Activated T-helper 2 cell treated with anti-CD3 and anti-CD28 coated beads, Interferon-gamma antibody, Interleukin-2, Interleukin-4, amounts not matched to agents 10 μg/mL and 5 μg/mL and 100 μg/mL, durations not matched to agents 14 hours and 24 hours and 36 hours (primary cell): Measurements from ENCODE around the gene NFATC2. TPM values are rescaled to one million over a fixed set of nuclear protein-coding genes. Genes with fewer than 3 reads are reported as not detected.
"Not testable (repeated sequence)": the region's sequence is repeated elsewhere in the genome, so short reads cannot be mapped to it uniquely, and the experiment has no call there.

ENCODE experiments used
- DNase-seq: peaks from one replicate; pipeline ENCODE4 v3.0.0; 2021; ENCODE audit warnings: low spot score
- H3K27ac Mint-ChIP-seq: one replicate; pipeline ENCODE4 v1.8.0; 2021; ENCODE audit warnings: mixed read lengths
- H3K27me3 Mint-ChIP-seq: one replicate; pipeline ENCODE4 v1.8.0; 2021; ENCODE audit warnings: low read depth, mixed read lengths
- H3K36me3 Mint-ChIP-seq: one replicate; pipeline ENCODE4 v1.8.0; 2021; ENCODE audit warnings: low read depth, mixed read lengths
- H3K4me1 Mint-ChIP-seq: one replicate; pipeline ENCODE4 v1.8.0; 2021; ENCODE audit warnings: low read depth, mixed read lengths
- H3K4me3 Mint-ChIP-seq: one replicate; pipeline ENCODE4 v1.8.0; 2021; ENCODE audit warnings: low read depth, mild to moderate bottlenecking, moderate library complexity, mixed read lengths
- H3K9me3 Mint-ChIP-seq: one replicate; pipeline ENCODE4 v1.8.0; 2021; ENCODE audit warnings: mixed read lengths
- intact Hi-C: fragments of 100-400 bp; cut with micrococcal nuclease; formaldehyde crosslinking; loops from one replicate; pipeline ENCODE4 v1.15.1; 2023
- total RNA-seq: library from RNA; stranded (reverse); gene quantifications from 2 replicates; pipeline ENCODE4 v1.2.3, GENCODE V29; 2022

NFATC2 gene
- total RNA-seq, 1 donor from 2014 or later = 67.1 TPM

GRCh38 chr20:51462566-51463276 lies 79.8 kb downstream of the NFATC2 start:
- Mint-ChIP-seq H3K4me1 (peaks cover 16% of the 10 kb centered on the region), H3K27me3 (no peaks in the 10 kb centered on the region), H3K9me3 (peaks cover 3% of the 10 kb centered on the region), H3K27ac (no peak overlapping the region), H3K36me3 (peaks cover 79% of the 10 kb centered on the region), H3K4me3 (no peak overlapping the region)
- no peak for DNase-seq
- intact Hi-C loops = no loop called here

GRCh38 chr20:51461846-51462245 lies 80.7 kb downstream of the NFATC2 start:
- H3K4me1 Mint-ChIP-seq = peaks cover 18% of the 10 kb centered on the region
- H3K9me3 Mint-ChIP-seq, DNase-seq, intact Hi-C loops, H3K27ac Mint-ChIP-seq, H3K27me3 Mint-ChIP-seq, H3K4me3 Mint-ChIP-seq: not testable (repeated sequence)
- H3K36me3 Mint-ChIP-seq = peaks cover 76% of the 10 kb centered on the region

- Mint-ChIP-seq H3K27me3 (no peaks in the 10 kb centered on the region), H3K9me3 (peaks cover 3% of the 10 kb centered on the region), H3K36me3 (peaks cover 76% of the 10 kb centered on the region), H3K27ac (peak overlapping the region; percentile 38), H3K4me3 (no peak overlapping the region), H3K4me1 (peaks cover 20% of the 10 kb centered on the region)
- intact Hi-C loops = no loop called here
- DNase-seq = no peak
Measured at GRCh38 chr20:51461306-51461705, 81.2 kb downstream of the NFATC2 start.

- DNase-seq = no peak
- Mint-ChIP-seq H3K4me3 (no peak overlapping the region), H3K27me3 (no peaks in the 10 kb centered on the region), H3K27ac (peak overlapping the region; percentile 38), H3K36me3 (peaks cover 77% of the 10 kb centered on the region), H3K9me3 (peaks cover 3% of the 10 kb centered on the region), H3K4me1 (peaks cover 20% of the 10 kb centered on the region)
- intact Hi-C loops = no loop called here
Measured at GRCh38 chr20:51460569-51461265, 81.8 kb downstream of the NFATC2 start.

GRCh38 chr20:51460163-51460562 lies 82.4 kb downstream of the NFATC2 start:
- peaks cover 23% of the 10 kb centered on the region for H3K4me1 Mint-ChIP-seq
- peaks cover 76% of the 10 kb centered on the region for H3K36me3 Mint-ChIP-seq
- H3K4me3 Mint-ChIP-seq = no peak overlapping the region
- peaks cover 3% of the 10 kb centered on the region for H3K9me3 Mint-ChIP-seq
- H3K27ac Mint-ChIP-seq = no peak overlapping the region
- DNase-seq = no peak
- no peaks in the 10 kb centered on the region for H3K27me3 Mint-ChIP-seq
- intact Hi-C loops = no loop called here

- DNase-seq = no peak
- no peak overlapping the region for H3K4me3 Mint-ChIP-seq
- no peak overlapping the region for H3K27ac Mint-ChIP-seq
- H3K9me3 Mint-ChIP-seq = peaks cover 3% of the 10 kb centered on the region
- peaks cover 80% of the 10 kb centered on the region for H3K36me3 Mint-ChIP-seq
- peaks cover 15% of the 10 kb centered on the region for H3K4me1 Mint-ChIP-seq
- intact Hi-C loops = no loop called here
- H3K27me3 Mint-ChIP-seq = no peaks in the 10 kb centered on the region
Measured at GRCh38 chr20:51458751-51459439, 83.6 kb downstream of the NFATC2 start.

- Mint-ChIP-seq H3K9me3 (peaks cover 3% of the 10 kb centered on the region), H3K4me3 (no peak overlapping the region), H3K27me3 (no peaks in the 10 kb centered on the region), H3K27ac (no peak overlapping the region), H3K4me1 (peaks cover 10% of the 10 kb centered on the region), H3K36me3 (peaks cover 83% of the 10 kb centered on the region)
- DNase-seq = no peak
- intact Hi-C loops = no loop called here
Measured at GRCh38 chr20:51457533-51457932, 85.0 kb downstream of the NFATC2 start.

GRCh38 chr20:51456511-51457509 lies 85.7 kb downstream of the NFATC2 start:
- Mint-ChIP-seq H3K27ac (peak overlapping the region; percentile 22), H3K9me3 (peaks cover 3% of the 10 kb centered on the region), H3K4me3 (no peak overlapping the region), H3K4me1 (peaks cover 11% of the 10 kb centered on the region), H3K27me3 (no peaks in the 10 kb centered on the region), H3K36me3 (peaks cover 88% of the 10 kb centered on the region)
- no peak for DNase-seq
- intact Hi-C loops = no loop called here

GRCh38 chr20:51454250-51454865 lies 88.2 kb downstream of the NFATC2 start:
- Mint-ChIP-seq H3K4me3 (no peak overlapping the region), H3K9me3 (peaks cover 3% of the 10 kb centered on the region), H3K4me1 (peaks cover 11% of the 10 kb centered on the region), H3K27me3 (no peaks in the 10 kb centered on the region), H3K27ac (no peak overlapping the region), H3K36me3 (peaks cover 83% of the 10 kb centered on the region)
- intact Hi-C loops = no loop called here
- DNase-seq = no peak

- intact Hi-C loops = no loop called here
- Mint-ChIP-seq H3K9me3 (no peaks in the 10 kb centered on the region), H3K36me3 (peaks cover 79% of the 10 kb centered on the region), H3K27me3 (no peaks in the 10 kb centered on the region), H3K4me1 (peaks cover 12% of the 10 kb centered on the region), H3K27ac (no peak overlapping the region), H3K4me3 (no peak overlapping the region)
- no peak for DNase-seq
Measured at GRCh38 chr20:51452734-51453365, 89.7 kb downstream of the NFATC2 start.

GRCh38 chr20:51452091-51452613 lies 90.4 kb downstream of the NFATC2 start:
- no peak for DNase-seq
- Mint-ChIP-seq H3K4me3 (no peak overlapping the region), H3K27ac (peak overlapping the region; percentile 44), H3K9me3 (no peaks in the 10 kb centered on the region), H3K36me3 (peaks cover 80% of the 10 kb centered on the region), H3K4me1 (peaks cover 16% of the 10 kb centered on the region), H3K27me3 (no peaks in the 10 kb centered on the region)
- intact Hi-C loops = no loop called here
